ENCODE measurements around the gene CNTN4. TPM values are rescaled to one million over a fixed set of nuclear protein-coding genes. Genes with fewer than 3 reads are reported as not detected.

Gene CNTN4
- total and polyA plus RNA-seq, 9 donors = 0.35 to 16.7 (median 3.0) TPM

DNA sequence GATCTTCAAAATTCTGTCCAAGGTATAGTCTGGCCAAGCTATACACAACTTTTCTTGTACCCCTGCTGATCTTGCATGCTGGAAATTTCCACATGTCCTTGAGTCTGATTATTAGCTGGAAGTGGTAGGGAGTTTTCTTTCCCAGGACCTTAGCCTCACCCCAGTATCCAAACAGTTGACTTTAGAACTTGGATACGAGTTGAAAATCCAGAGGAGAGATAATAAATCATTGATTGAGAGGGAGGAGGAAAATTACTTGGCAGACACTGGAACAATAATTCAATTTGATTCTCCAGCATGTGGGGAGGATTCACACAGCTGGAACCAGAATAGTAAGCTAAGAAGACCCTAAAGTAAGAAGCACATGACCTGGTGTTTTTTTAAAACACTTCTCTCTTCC lies 895.1 kb downstream of the CNTN4 start:
- DNase-seq = no peak
- no peak overlapping the region for H3K27ac ChIP-seq
- no peaks in the 10 kb centered on the region for H3K9me3 ChIP-seq
- 0 to 3% (median 2%) methylated on average over 1 of the region's 1 CpG for WGBS, 3 donors
- H3K4me3 ChIP-seq = no peak overlapping the region
- no peaks in the 10 kb centered on the region for H3K36me3 ChIP-seq
- intact Hi-C loops (cut with DNase I) = no loop called here
- peaks cover 5% of the 10 kb centered on the region for H3K4me1 ChIP-seq (ENCODE audit: insufficient read depth)
- H3K27me3 ChIP-seq = no peaks in the 10 kb centered on the region
- TF ChIP-seq EP300 (IDR thresholded peaks at IDR 0.05) (no peak), POLR2A (IDR thresholded peaks at IDR 0.05) (no peak)
- TF ChIP-seq, protein P1, sequence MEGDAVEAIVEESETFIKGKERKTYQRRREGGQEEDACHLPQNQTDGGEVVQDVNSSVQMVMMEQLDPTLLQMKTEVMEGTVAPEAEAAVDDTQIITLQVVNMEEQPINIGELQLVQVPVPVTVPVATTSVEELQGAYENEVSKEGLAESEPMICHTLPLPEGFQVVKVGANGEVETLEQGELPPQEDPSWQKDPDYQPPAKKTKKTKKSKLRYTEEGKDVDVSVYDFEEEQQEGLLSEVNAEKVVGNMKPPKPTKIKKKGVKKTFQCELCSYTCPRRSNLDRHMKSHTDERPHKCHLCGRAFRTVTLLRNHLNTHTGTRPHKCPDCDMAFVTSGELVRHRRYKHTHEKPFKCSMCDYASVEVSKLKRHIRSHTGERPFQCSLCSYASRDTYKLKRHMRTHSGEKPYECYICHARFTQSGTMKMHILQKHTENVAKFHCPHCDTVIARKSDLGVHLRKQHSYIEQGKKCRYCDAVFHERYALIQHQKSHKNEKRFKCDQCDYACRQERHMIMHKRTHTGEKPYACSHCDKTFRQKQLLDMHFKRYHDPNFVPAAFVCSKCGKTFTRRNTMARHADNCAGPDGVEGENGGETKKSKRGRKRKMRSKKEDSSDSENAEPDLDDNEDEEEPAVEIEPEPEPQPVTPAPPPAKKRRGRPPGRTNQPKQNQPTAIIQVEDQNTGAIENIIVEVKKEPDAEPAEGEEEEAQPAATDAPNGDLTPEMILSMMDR (IDR thresholded peaks at IDR 0.05) = no peak

DNA sequence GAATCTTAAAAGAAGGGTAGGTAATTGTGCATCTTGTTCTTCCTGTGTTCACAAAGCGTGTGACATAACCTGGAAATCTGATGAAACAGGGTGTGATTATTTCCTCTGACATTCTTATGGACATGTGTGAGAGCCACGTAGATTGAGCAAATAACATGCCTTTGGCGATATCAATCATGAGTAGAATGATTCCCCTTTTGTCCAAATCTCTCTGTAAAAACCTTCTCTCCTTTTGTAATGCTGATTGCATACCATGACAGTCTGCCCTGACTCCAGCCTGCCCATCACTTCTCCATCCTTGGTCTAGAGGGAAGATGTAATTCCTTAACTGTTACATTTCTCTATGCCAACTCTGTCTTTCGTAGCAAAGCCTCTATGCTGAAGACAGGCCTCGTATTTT lies 896.5 kb downstream of the CNTN4 start:
- Histone ChIP-seq H3K4me3 (no peak overlapping the region), H3K4me1 (ENCODE audit: insufficient read depth) (peaks cover 5% of the 10 kb centered on the region), H3K27ac (no peak overlapping the region), H3K27me3 (no peaks in the 10 kb centered on the region), H3K9me3 (no peaks in the 10 kb centered on the region), H3K36me3 (no peaks in the 10 kb centered on the region)
- WGBS, 3 donors = 94 to 96% (median 95%) methylated on average over 5 of the region's 5 CpGs
- DNase-seq = no peak
- TF ChIP-seq, protein P1 (IDR thresholded peaks at IDR 0.05) = no peak
- TF ChIP-seq POLR2A (IDR thresholded peaks at IDR 0.05) (no peak), EP300 (IDR thresholded peaks at IDR 0.05) (no peak)
- intact Hi-C loops (cut with DNase I) = no loop called here

GRCh38 chr3:3005146-3005744 lies 906.6 kb downstream of the CNTN4 start:
- intact Hi-C loops (cut with DNase I) = no loop called here
- H3K4me1 ChIP-seq (ENCODE audit: insufficient read depth) = no peaks in the 10 kb centered on the region
- WGBS, 3 donors = 77 to 84% (median 80%) methylated on average over 7 of the region's 7 CpGs
- TF ChIP-seq EP300 (IDR thresholded peaks at IDR 0.05) = no peak
- TF ChIP-seq POLR2A (IDR thresholded peaks at IDR 0.05) = no peak
- TF ChIP-seq, protein P1 (IDR thresholded peaks at IDR 0.05) = no peak
- H3K4me3 ChIP-seq = no peak overlapping the region
- H3K9me3 ChIP-seq = no peaks in the 10 kb centered on the region
- DNase-seq = no peak
- H3K36me3 ChIP-seq = no peaks in the 10 kb centered on the region
- H3K27me3 ChIP-seq = no peaks in the 10 kb centered on the region
- H3K27ac ChIP-seq = no peak overlapping the region

DNA sequence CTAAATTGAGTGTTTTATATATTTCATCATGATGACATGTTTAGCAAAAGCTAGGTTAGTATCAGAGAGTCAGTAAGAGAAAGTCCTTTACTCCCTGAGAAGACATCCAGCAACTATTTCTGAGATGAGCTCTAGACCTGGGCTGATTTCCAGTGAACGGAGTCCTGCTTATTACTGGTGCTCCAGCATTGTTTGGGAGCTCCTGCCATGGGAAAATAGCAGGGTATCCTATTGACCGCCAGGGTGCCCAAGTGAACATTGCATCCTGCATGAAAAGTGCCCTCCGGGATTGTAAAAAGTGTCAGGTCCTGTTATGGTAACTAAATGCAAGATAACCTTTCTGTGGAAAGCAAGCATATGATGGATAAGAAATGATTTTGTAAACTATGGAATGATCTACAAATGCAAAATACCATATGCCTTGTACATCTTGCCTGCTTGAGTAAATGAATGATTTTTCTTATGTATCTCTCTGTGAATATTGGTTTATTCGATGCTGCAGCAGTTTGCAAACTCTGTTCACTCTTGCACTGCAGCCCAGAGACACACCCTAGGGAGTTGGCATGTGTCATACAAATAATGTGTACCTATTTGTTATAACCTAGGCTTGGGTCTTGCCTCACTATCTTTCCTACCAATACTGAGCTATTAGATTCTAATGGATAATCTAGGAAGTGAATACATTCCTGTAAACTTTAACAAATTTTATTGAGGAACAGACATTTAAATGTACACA lies 914.8 kb downstream of the CNTN4 start:
- Histone ChIP-seq H3K27me3 (no peaks in the 10 kb centered on the region), H3K27ac (no peak overlapping the region), H3K4me3 (no peak overlapping the region), H3K36me3 (no peaks in the 10 kb centered on the region), H3K4me1 (ENCODE audit: insufficient read depth) (peaks cover 2% of the 10 kb centered on the region), H3K9me3 (no peaks in the 10 kb centered on the region)
- no peak for TF ChIP-seq EP300 (IDR thresholded peaks at IDR 0.05)
- TF ChIP-seq POLR2A (IDR thresholded peaks at IDR 0.05) = no peak
- TF ChIP-seq, protein P1 (IDR thresholded peaks at IDR 0.05) = no peak
- intact Hi-C loops (cut with DNase I) = no loop called here
- no peak for DNase-seq
- 74 to 84% (median 76%) methylated on average over 4 of the region's 4 CpGs for WGBS, 3 donors

Data from ovary (tissue), 9 donors.